ENCODE data around the gene CROCC. TPM values are rescaled to one million over a fixed set of nuclear protein-coding genes. Genes with fewer than 3 reads are reported as not detected.

The CROCC gene
- total and polyA plus RNA-seq, 12 donors = 4.7 to 42.3 (median 6.3) TPM

GRCh38 chr1:16969057-16969611, 47.4 kb downstream of the CROCC start:
- 88 to 94% methylated on average over 14 of the region's 14 CpGs for WGBS, 2 donors
- Histone ChIP-seq H3K9me3 (no peaks in the 10 kb centered on the region), H3K27me3 (no peaks in the 10 kb centered on the region), H3K36me3 (peaks cover 0 to 47% (median 12%) of the 10 kb centered on the region in 9 donors), H3K4me3 (no peak overlapping the region), H3K27ac (no peak overlapping the region), H3K4me1 (peaks cover 0 to 19% (median 12%) of the 10 kb centered on the region in 9 donors)
- intact Hi-C loops (cut with DNase I) = loop anchor here in 1 of 10 donors (5.0 kb wide), 1 partner anchor 78 kb away; no protein-coding TSS in a partner anchor
- no peak for ATAC-seq
- no peak for DNase-seq
- no peak for TF ChIP-seq CTCF (IDR thresholded peaks at IDR 0.05)

- intact Hi-C loops (cut with DNase I) = loop anchor here in 1 of 10 donors (5.0 kb wide), 1 partner anchor 78 kb away; no protein-coding TSS in a partner anchor
- no peak for TF ChIP-seq CTCF (IDR thresholded peaks at IDR 0.05)
- no peak overlapping the region for H3K27ac ChIP-seq
- ATAC-seq (no peak), DNase-seq (no peak)
- no peaks in the 10 kb centered on the region for H3K9me3 ChIP-seq
- no peaks in the 10 kb centered on the region for H3K27me3 ChIP-seq
- H3K36me3 ChIP-seq = peaks cover 0 to 46% (median 12%) of the 10 kb centered on the region in 9 donors
- no peak overlapping the region for H3K4me3 ChIP-seq
- 94 to 95% methylated on average over 12 of the region's 12 CpGs for WGBS, 2 donors
- peaks cover 0 to 19% (median 12%) of the 10 kb centered on the region in 9 donors for H3K4me1 ChIP-seq
Observed at GRCh38 chr1:16969651-16970050, 47.9 kb downstream of the CROCC start.

- H3K36me3 ChIP-seq = peaks cover 0 to 42% (median 12%) of the 10 kb centered on the region in 9 donors
- peaks cover 0 to 22% (median 12%) of the 10 kb centered on the region in 9 donors for H3K4me1 ChIP-seq
- no peaks in the 10 kb centered on the region for H3K9me3 ChIP-seq
- 93 to 95% methylated on average over 28 of the region's 28 CpGs for WGBS, 2 donors
- DNase-seq (no peak), ATAC-seq (no peak)
- no peaks in the 10 kb centered on the region for H3K27me3 ChIP-seq
- H3K4me3 ChIP-seq = no peak overlapping the region
- intact Hi-C loops (cut with DNase I) = no loop called here
- no peak for TF ChIP-seq CTCF (IDR thresholded peaks at IDR 0.05)
- no peak overlapping the region for H3K27ac ChIP-seq
Observed at GRCh38 chr1:16970132-16970910, 48.6 kb downstream of the CROCC start.

GRCh38 chr1:16971341-16972188, 49.8 kb downstream of the CROCC start:
- no peak for DNase-seq
- H3K4me1 ChIP-seq = peaks cover 0 to 22% (median 11%) of the 10 kb centered on the region in 9 donors
- 76 to 82% methylated on average over 28 of the region's 28 CpGs for WGBS, 2 donors
- TF ChIP-seq CTCF (IDR thresholded peaks at IDR 0.05) = no peak
- H3K9me3 ChIP-seq = no peaks in the 10 kb centered on the region
- no peaks in the 10 kb centered on the region for H3K27me3 ChIP-seq
- intact Hi-C loops (cut with DNase I) = no loop called here
- peak in 1 of 8 donors; percentile 32 for ATAC-seq
- H3K27ac ChIP-seq = no peak overlapping the region
- peaks cover 0 to 29% (median 0%) of the 10 kb centered on the region in 9 donors for H3K36me3 ChIP-seq
- H3K4me3 ChIP-seq = no peak overlapping the region

All from heart right ventricle (tissue), 16 donors.